AG20443 (cell line): Measurements from ENCODE around the gene RPL7L1.
A peak's percentile ranks its signal among the peaks of the same experiment; 100 is the strongest.
"Not testable (repeated sequence)": the region's sequence is repeated elsewhere in the genome, so short reads cannot be mapped to it uniquely, and the experiment has no call there.

Source experiments
- DNase-seq: peaks from one replicate; pipeline ENCODE4 v3.0.0; 2012; ENCODE audit warnings: low spot score, mixed read lengths

RPL7L1 gene

DNA sequence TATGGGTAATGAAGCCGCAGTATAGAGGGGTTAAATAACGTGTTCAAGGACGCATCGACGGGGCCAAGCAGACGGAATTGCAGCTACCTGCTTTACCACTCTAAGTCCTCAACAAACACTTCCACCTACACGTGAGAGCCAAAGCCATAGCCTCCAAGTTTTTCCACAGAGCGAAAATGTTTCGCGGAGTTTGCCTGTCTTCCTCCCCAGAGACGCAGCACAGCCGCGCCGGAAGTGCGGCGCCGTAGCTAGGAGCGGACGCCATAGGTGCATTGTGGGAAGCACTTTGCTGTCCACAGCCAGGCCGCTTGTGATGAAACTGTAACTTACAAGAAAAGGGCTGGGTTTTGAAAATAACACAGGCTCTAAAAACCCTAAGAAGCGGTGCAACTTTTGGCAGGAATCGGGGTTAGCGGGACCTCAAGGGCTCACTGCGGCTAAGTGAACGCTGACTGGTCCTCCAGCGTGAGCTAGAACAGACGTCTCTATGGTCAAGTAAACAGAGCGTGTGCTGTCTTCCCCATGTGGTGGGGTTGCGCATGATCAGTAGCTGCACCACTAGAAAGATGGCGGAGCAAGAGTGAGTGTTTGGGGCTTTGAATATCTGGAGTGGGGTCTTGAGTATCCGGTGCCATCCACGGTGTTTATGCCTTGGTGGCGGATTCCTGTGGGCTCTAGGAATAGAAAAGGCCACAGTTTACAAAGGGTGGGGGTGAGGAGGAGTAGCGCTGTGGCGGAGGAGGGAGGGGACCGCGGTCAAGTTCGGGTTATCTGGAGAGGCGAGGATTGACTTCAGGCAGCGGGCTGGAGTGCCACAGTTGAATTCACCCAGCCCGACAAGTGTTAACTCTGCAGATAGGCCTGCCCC is at the start of gene RPL7L1:
RPL7L1 (plus strand) TSS at position 245 of the 868 bp plus-strand sequence; CDS start at position 540, 295 bp downstream.
- DNase-seq = peak; percentile 79

GRCh38 chr6:42831237-42831636 is 48.2 kb upstream of the RPL7L1 start:
- DNase-seq = no peak

- no peak for DNase-seq
Observed at GRCh38 chr6:42834056-42834455, 45.4 kb upstream of the RPL7L1 start.

- no peak for DNase-seq
Observed at GRCh38 chr6:42841844-42842584, 37.4 kb upstream of the RPL7L1 start.

DNA sequence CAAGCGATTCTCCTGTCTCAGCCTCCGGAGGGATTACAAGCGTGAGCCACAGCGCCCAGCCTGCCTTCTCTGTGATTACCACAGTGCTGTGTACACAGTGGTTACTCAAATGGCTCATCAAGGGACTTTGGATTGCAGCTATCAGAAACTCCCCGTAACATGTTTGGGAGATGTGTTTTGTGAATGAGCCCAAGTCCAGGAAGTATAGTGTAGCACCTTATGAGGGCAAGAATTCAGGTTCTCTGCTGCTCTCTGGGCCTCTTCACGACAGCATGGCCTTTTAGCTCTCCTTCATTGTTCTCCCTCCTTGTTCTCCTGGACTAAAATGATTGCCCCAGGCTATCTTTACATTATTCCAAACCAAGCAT is 34.1 kb upstream of the RPL7L1 start:
- no peak for DNase-seq

GRCh38 chr6:42846505-42846904 is 32.9 kb upstream of the RPL7L1 start:
- DNase-seq = no peak

- DNase-seq = no peak
Observed at GRCh38 chr6:42848700-42849099, 30.7 kb upstream of the RPL7L1 start.

DNA sequence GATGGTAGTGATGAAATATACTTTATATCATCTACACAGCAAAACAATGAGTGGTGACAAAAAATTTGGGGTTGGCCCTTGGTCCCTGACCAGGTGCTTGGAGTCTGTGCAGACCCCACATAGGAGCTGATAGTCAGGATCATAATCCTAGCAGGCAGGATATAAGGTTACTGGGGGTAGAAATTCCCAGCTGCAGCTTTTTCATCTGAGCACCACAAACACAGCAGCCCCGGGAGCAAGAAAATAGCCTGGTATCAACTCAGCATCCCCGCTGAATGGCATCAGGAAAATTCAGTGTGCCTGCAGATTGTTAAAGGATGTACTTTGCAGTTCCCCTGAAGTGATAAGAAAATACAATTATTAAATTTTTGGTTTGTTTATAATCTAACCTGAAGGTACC is 27.8 kb upstream of the RPL7L1 start:
- no peak for DNase-seq

- no peak for DNase-seq
Observed at GRCh38 chr6:42860036-42860435, 19.4 kb upstream of the RPL7L1 start.

DNA sequence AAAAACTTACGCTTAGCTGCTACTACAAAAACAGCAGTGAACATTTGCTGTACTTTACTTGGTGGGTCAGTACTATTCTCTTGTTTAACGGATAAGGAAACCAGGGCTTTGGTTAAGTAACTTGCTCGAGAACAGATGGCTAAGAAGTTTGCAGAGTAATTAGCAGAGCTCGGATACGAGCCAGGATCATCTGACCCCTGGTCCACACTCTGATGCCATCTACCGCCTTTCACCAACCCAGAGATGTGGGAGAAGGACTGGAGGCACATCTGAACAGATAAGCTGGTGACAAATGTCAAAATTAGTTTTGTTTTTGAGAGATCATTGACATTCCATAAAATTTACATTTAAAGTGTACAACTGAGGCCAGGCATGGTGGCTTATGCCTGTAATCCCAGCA is 18.9 kb upstream of the RPL7L1 start:
- DNase-seq = no peak

DNA sequence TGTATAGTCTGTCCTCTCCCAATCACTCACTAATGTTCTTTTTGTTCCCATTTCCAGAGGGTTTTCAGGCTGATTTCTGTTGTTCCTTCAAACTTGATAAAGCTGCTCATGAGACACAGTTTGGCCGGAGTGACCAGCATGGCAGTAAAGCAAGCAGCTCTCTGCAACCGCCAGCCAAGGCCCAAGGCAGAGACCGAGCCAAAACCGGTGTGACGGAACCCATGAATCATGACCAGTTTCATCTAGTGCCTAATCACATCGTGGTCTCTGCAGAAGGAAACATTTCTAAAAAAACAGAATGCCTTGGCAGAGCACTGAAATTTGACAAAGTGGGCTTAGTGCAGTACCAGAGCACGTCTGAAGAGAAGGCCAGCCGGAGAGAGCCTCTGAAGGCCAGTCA is 14.8 kb upstream of the RPL7L1 start:
- DNase-seq = no peak

DNA sequence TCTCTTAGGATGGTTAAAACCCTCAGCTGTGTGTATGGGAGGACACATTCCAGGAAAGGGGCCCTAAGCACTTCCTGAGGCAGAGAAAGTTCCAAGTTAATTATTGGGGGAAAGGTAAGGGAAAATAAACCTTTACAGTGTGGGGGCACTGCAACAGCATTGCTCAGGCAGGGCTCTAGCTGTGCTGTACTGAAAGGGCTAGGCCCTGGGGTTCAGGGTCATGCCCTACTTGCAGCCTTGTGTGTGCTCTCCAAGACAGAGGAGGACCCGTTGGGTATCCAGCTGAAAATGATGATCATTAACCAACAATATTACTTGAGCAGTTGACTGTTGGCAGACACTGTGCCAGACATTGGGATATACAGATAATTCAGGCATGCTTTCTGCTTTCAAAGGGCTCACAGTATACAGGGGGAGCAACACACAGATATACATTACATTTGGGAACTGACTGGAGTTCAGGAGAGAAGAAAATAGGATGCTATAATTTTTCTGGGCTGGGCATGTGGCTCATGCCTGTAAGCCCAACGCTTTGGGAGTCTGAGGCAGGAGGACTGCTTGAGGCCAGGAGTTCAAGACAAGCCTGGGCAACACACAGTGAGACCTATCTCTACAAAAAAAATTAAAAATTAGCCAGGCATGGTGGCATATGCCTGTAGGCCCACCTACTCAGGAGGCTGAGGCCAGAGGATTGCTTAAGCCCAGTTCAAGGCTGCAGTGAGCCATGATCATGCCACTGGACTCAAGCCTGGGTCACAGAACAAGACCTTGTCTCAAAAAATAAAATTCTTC is 9.1 kb upstream of the RPL7L1 start:
- no peak for DNase-seq

DNA sequence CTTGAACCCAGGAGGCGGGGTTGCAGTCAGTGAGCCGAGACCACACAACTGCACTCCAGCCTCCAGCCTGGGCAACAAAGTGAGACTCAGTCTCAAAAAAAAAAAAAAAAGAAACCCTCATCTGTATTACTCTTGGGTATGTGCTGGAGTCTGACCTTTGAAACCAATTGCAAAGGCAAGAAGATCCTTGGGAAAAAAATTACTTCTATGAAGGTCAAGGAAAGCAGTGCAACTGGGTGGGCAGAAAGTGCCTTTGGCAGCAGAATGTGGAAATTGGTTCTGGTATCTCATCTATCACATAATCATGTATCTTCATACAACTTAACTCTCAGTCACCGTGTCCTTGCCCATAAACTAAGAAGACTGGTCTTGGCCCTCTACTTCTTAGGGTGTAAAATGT is 7.7 kb upstream of the RPL7L1 start:
- no peak for DNase-seq

GRCh38 chr6:42873313-42873712 is 6.1 kb upstream of the RPL7L1 start:
- DNase-seq = no peak

DNA sequence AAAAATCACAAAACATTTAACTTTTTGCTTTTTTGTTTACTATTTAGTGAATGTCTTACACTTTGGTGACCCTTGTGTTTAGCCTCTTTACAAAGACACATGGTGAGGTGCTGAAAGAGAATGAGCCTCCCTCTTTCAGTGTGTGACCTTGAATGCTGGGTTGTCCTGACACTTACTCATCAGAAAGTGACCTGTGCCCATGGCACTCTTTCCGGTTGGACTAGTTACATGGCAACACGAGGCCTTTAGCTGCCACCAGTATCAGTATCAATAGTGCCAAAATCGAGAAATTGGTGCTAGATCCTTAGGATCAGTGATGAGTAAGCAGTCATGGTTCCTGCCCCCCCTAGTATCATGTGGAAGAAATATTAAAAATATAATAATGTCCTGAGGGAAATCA is 1.7 kb upstream of the RPL7L1 start:
- DNase-seq = no peak

DNA sequence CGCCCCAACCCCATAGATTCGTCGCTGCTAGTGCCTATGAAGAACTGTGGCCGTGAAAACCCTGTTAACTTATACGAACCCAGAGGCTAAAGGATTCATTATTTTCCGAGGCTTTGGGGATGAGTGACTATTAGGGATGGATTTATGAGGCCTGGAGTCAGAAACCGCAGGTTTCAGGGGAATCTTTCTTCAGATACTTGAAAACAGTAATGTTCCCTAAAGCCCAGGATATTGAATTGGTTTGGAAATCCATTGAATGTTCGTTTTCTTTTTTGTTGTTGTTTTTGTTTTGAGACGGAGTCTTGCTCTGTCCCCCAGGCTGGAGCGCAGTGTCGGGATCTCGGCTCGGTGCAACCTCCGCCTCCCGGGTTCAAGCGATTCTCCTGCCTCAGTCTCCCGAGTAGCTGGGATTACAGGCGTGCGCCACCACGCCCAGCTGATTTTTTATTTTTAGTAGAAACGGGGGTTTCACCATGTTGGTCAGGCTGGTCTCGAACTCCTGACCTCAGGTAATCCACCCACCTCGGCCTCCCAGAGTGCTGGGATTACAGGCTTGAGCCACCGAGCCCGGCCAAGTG is 913 bp downstream of the RPL7L1 start:
- DNase-seq = not testable (repeated sequence)

GRCh38 chr6:42880871-42881270 is 1.5 kb downstream of the RPL7L1 start:
- DNase-seq = not testable (repeated sequence)

GRCh38 chr6:42885702-42886101 is 6.3 kb downstream of the RPL7L1 start:
- no peak for DNase-seq

GRCh38 chr6:42888201-42888600 is 8.8 kb downstream of the RPL7L1 start:
- not testable (repeated sequence) for DNase-seq

- DNase-seq = no peak
Observed at GRCh38 chr6:42889815-42890214, 10.4 kb downstream of the RPL7L1 start.

DNA sequence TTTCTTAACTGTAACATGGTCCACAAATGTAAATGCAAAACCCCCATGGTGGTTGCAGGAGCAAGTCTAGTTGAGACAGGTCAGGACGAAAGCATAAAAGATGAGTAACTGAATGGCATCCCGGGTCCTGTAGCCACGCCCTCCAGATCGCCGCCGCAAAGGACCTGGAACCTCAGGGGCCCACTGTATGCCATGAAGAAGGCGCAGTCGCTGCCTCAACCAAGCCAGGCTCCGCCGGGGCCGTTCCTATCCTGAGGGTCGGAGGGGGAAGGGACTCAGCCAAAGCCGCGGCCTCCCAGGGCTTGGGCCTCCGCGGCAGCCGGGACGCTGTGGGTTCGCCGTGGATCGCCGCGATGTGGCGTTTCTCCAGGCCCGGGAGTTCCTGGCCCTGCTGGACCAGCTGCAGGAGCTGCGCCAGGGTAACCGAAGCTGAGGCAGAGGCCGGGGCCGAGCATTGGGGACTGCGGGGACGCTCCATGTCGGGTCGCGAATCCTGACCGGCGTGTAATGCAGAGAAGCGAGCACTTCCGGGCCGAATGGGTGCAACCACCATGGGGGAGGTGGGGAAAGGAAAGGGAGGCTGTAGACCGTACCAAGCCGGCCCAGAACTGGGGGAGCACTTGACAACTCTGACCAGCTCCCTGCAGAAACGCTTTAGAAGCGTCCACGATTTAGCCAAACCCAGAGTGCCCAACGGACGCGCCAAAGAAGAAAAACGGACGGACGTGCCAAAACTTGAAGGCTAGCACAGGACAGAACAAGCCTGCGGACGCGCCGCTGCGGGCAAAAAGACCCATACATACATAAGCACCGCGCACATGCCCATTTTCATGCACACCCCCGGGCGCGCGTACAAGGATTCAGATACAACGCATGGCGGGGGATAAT is 11.1 kb downstream of the RPL7L1 start:
- peak; percentile 97 for DNase-seq
